AG10803 (cell line): Measurements from ENCODE around the gene SDHAF3.

ENCODE experiments used
- DNase-seq: peaks from one replicate; pipeline ENCODE4 v3.0.0; 2010; ENCODE audit warnings: low read depth
- H3K4me3 ChIP-seq: 2 replicates; pipeline ENCODE4 v1.5.1; 2011; ENCODE audit warnings: mild to moderate bottlenecking, low read length, control low read depth
- CTCF ChIP-seq: conservative IDR thresholded peaks from 2 replicates; pipeline ENCODE4 v1.5.1; 2011; ENCODE audit warnings: mild to moderate bottlenecking, low read length, control low read depth, inconsistent platforms

Gene SDHAF3

GRCh38 chr7:97089771-97090170 lies 27.7 kb upstream of the SDHAF3 start:
- DNase-seq, result no peak
- TF ChIP-seq CTCF, result no peak
- no peak overlapping the region for H3K4me3 ChIP-seq

- DNase-seq, result no peak
- H3K4me3 ChIP-seq, result no peak overlapping the region
- TF ChIP-seq CTCF, result no peak
Observed at GRCh38 chr7:97090761-97091353, 26.6 kb upstream of the SDHAF3 start.

GRCh38 chr7:97094284-97094930 lies 23.1 kb upstream of the SDHAF3 start:
- H3K4me3 ChIP-seq, result no peak overlapping the region
- DNase-seq, result no peak
- TF ChIP-seq CTCF, result no peak

GRCh38 chr7:97096037-97096436 lies 21.5 kb upstream of the SDHAF3 start:
- H3K4me3 ChIP-seq, result no peak overlapping the region
- DNase-seq, result no peak
- TF ChIP-seq CTCF, result no peak

- no peak for TF ChIP-seq CTCF
- H3K4me3 ChIP-seq, result no peak overlapping the region
Observed at GRCh38 chr7:97096661-97097060, 20.8 kb upstream of the SDHAF3 start.

GRCh38 chr7:97104719-97105238 lies 12.7 kb upstream of the SDHAF3 start:
- H3K4me3 ChIP-seq, result no peak overlapping the region
- peak; percentile 62 for DNase-seq
- peak; percentile 65 for TF ChIP-seq CTCF

More at GRCh38 chr7:97096661-97097060, 20.8 kb upstream of the SDHAF3 start:
- no peak for DNase-seq
